Embryonic facial prominence (tissue), 1 donor: ENCODE measurements around the gene HNRNPH2.

Experiments
- DNase-seq: peaks from one replicate; pipeline ENCODE4 v3.0.0-alpha.2; 2016; ENCODE audit errors: extremely low spot score

The HNRNPH2 gene

DNA sequence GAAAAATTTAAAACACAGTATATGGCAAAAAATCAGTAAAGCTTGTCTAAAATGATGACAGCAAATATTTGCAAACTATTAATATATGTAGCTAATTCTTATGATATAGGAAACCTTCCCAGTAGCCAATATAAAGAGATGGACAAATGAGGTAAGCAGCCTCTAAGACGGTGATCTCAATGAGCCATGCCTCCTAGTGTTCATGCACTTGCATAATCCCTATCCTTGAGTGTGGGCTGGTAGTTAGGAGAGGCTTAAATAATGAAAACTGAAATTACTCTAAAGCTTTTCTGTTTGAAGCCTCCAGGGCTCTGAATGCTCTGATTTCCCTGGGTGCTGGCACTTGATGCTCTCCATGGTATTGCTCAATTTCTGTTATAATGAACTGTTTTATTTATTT lies 52.6 kb downstream of the HNRNPH2 start:
- DNase-seq: no peak

DNA sequence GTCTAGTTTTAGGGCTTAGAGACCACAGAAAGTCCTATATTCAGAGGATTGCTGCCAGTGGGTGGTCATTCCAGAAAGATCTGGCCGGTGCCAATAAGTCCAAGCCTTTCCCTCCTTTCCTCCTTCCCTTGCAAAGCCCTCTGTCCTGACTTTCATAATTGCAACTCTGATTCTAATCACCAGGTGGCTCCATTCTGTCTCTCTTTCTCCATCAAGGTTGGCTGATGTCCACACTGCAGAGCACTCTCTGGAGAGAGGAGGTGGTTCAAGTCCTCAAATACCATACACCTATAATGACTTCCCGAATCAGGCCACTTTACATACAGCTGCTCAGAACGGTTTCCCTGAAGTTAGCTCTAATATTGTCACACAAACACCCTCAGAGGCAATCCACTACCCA lies 54.9 kb downstream of the HNRNPH2 start:
- no peak for DNase-seq
